HUDEP-2 (cell line): Measurements from ENCODE around the gene FTSJ3.

ENCODE experiments used
- DNase-seq, 76 experiments: peaks; one replicate each; lab custom pipeline; 2025; ENCODE audit not compliant: unreplicated experiment in 76 of 76; lab: John Stamatoyannopoulos, UW

The FTSJ3 gene

DNA sequence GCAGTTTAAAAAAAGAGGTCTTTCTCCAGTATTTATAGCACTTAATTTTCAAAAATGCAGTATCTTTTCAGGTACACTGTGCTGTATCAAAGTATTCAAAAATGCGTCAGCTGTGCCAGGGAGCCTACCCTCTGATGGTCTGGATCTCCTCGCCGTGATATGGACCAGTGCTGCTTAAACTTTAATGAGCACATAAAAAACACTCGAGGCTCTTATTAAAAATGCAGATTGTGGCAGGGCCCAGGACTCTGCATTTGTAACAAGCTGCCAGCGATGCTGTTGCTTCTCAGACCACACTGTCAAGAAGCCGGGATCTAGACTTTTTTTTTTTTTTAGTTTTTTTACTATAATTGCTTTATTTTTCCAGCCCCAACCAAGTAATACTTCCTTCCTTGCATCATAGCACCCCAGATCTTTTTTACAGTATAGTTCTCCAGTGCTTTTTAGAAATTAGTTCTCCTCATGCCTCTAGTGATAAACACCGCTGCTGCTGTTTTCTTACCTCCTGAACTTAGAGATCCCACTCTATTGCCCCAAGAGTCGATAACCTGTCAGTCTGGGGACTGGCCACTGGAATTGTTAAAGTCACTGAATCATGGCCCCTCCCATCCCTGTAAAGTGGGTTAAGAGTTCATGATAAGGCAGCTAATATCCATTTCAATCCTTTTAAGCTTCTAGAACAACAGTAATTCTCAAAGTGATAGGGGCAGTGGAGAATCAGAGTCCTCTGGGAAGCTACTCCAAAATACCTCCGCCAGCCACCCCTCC, 16.6 kb upstream of the FTSJ3 start:
- peak in 7 of 76 experiments; percentile 4 to 21 (median 7) for DNase-seq

- peak in 26 of 76 experiments; percentile 10 to 52 (median 28) for DNase-seq
Measured at GRCh38 chr17:63843387-63843888, 16.0 kb upstream of the FTSJ3 start.

DNA sequence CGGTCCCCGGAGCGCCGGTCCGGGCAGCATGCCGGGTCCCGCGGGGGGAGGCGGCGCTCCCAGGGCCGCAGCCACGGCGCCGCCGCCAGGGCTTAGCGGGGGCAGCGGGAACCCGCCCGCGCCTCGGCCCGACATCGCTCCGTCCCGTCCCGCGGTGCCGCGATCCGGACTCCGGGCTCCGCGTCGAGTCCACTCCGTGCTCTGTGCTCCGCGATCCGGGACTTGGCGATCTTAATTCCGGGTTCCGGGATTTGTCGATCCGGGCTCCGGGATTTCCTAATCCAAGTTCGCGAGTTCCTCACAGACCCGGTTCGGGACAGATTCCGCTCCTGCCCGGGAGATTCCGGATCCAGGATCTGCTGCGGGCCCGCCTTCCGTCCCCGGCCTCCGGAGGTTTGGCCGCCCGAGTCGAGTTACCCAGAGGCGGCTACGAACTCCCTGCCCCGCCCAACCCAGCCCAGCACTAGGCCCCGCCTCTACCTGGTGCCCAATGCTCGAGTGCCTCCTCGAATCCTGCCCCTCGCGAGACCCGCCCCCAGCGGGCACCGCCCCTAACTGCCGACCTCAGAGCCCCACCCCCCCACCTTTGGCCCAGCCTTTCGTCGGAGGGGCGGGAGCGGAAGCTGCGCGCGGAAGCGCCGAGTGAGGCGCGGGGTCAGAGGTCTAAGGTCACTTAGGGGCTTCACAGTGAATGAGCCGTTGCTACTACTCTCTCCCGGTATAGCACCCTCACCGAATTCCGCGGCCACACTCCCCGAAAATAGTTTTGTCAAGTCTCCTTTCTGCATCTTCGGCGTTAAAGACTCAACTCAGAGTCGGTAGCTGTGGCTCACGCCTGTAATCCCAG, 15.3 kb upstream of the FTSJ3 start, which contains the start of gene SMARCD2:
TSS of gene SMARCD2 (minus strand) at position 146 of the 847 bp plus-strand sequence. CDS start at position 135, 11 bp downstream.
- DNase-seq = peak; percentile 30 to 99 (median 97)

- peak in 3 of 76 experiments; percentile 28 to 47 (median 44) for DNase-seq
Measured at GRCh38 chr17:63842173-63842539, 14.7 kb upstream of the FTSJ3 start.

DNA sequence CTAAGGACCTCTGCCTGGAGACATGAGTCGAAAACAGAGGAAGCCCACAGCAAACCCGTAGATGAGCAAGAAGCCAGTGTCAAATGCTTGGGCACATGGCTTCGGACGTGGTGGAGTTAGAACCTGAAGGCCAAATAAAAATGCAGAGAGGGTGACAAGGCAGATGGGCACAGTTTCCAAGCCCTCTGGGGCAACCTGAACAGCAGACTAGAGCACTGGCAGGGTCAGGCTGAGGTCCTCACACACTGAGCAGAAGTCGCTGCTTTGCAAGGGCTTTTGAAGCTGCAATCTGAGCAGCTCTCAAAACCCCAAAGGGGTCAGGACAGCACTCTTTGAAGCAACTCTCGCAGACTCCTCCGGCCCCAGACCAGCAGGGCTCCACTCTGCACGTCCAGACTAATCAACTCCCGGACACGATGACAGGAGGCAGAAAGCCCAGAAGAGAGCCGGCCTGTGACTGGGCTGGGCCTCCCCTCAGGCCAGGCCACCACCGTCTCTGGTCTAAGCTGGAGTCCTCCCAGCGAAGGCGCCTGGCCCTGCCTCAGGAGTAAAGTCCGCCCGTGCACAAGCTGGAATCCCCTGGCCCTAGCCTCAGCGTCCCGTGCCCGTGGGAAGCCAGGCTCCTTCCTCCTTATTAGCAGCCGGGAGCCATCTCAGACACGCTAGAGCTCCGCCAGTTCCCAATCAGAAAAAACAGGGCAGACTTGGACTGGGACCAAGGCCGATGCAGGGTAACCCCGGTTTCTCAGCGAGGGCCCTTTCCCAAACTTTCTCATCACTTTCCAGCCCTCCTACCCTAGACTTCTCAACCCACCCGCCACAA, 14.1 kb upstream of the FTSJ3 start:
- peak in 28 of 76 experiments; percentile 7 to 47 (median 22) for DNase-seq

DNA sequence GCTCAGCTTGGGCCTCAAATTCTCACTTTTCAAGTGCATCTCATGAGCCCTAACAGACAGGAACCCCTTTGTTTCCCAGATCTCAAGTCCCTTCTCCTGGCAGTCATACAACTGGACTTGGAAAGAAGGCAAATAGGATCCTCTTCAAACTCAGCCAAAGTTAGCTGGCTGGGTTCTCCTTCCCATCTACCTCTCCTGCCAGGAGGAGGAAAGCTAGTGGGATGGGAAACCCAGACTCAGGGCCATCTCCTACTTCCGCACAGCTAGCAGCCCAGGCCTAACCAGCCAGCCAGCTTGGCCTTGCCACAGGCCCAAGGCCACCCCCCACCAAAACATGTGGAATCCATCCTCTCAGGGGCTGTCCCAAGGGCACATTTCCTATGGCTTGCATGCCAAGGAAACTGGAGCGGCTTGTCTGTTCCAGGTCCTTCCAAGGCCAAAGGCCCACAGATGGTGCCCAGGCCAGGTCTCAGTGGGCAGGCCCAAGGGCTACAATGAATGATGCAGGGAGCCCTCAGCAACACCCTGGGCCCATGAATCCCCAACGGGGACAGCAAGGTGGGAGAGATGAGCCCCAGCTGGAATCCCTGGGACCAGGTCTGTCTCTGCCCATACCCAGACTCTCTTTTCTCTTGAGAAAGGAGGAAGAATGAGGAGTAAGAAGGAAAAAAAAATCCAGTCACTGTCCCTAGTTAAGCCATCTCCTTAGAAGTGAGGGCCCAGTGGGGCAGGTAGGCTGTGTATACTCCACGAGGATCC, 13.3 kb upstream of the FTSJ3 start:
- DNase-seq = no peak

DNA sequence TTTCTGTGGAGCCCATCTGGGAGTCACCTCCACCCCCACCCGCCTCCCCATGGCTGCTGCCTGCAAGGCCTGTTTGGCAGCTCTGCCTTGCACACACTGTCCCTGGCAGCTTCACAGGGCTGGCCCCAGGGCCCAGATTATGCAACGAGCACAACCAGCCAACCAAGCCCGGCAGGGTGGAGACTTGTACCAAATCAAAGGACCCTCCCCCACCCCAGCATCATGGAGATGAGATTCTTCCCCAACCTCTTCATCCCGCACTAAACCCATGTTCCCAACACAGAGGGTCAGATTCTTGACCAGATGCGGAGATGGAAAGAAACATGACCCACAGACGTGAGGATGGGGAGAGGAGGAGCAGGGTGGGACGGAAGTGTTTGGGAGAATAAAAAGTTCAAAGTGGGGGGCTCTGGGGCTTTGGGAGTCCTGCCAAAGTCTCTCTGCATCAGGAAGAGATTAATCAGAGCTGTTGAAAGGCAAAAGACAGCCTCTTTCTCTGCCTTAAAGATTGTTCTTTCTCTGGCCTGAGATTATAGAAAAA, 11.2 kb upstream of the FTSJ3 start:
- DNase-seq = peak in 27 of 76 experiments; percentile 8 to 44 (median 22)

DNA sequence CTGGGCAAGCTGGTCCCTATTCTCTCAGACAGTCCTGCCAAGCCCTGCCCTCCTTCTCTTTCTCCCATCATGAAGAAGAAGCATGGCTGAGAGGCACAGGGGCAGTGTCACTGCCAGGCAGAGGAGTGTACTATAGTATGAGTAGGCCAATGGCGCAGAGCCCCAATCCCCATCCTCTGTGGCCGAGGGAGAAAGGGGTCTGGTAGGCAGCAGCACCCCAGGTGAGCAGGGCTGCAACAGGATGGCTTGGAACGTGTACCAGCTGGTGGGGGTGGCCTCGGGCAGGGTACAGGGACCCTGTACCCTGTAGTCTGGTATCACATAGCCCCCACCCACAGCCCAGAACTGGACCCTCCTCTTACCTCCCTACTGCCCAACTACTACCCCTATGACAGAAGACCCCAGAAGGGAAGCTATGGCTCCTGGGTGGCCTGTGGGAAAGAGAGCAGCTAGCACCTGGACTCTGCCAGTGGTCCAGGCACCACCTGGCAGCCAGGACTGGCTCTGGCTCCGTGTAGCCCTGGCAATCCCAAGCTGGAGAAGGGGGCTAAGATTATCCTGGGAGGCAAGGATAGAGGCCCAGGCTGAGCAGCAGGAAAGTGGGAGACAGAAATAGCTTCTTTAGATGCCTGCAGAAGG, 10.6 kb upstream of the FTSJ3 start:
- no peak for DNase-seq

DNA sequence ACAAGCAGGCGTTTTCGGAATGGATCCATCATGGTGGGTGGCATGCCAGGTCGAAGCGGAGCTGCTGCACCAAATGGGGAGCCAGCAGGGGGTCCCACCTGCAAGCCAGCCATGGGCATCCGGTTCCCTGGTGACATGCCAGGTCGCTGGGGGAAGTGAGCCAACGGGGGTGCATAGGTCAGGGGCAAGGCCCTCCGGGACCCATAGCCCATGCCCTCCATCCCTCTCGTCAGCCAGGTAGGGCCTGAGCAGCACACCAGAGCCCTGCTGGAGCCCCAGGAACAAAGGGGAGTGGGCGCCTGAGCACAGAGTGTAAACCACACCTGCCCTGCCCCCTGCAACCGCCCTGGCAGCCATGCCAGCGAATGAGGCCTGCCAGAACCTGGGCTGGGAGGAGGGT, 10.0 kb upstream of the FTSJ3 start:
- no peak for DNase-seq

GRCh38 chr17:63836811-63837210, 9.3 kb upstream of the FTSJ3 start:
- DNase-seq = no peak

DNA sequence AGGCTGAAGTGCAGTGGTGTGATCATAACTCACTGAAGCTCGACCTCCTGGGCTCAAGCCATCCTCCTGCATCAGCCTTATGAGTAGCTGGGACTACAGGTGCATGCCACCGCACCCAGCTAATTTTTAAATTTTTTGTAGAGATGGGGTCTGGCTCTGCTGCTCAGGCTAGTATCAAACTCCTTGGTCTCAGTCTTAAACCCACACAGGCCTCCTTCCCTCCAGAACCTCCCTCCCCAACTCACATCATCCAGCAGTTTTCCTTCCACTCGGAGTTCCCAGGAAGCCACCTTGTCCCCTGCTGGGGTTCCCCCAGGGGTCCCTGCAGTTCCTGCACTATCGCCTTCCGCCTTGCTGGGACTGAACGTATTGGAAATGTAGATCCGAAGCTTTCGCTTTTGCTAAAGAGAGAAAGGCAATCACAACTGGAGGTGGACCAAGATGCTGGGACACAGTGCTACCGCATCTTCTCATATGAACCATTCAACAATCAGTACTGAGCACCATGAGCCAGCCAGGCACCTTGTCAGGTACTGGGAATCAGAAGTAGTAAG, 7.8 kb upstream of the FTSJ3 start:
- DNase-seq = no peak

- DNase-seq = peak in 66 of 76 experiments; percentile 9 to 76 (median 38)
Measured at GRCh38 chr17:63834431-63835166, 7.1 kb upstream of the FTSJ3 start.

GRCh38 chr17:63833741-63834373, 6.4 kb upstream of the FTSJ3 start:
- no peak for DNase-seq

GRCh38 chr17:63833026-63833740, 5.7 kb upstream of the FTSJ3 start:
- no peak for DNase-seq

DNA sequence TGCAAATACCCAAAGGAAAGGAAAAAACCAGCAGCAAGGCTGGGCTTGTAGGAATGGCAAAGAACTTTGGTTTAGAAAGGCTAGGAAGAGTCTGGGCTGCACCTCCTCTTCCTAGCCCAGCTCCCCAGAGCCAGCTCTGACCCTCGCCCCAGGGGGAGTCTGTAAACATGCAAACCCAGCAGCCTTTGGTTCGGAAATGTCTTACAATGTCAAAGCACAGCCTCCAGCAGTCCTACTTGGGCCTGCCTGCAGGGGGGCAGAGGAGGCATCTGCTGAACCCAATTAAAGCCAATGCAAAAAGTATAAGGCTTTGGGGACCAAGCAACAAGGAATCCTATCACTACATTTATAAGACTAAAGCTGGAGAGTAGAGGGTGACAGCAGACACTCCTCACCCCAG, 5.0 kb upstream of the FTSJ3 start:
- DNase-seq = no peak

- DNase-seq = no peak
Measured at GRCh38 chr17:63832014-63832413, 4.6 kb upstream of the FTSJ3 start.

GRCh38 chr17:63831505-63831904, 4.0 kb upstream of the FTSJ3 start:
- no peak for DNase-seq
